Peyer's patch (tissue), 4 donors: ENCODE results near the gene PLD1. TPM values are rescaled to one million over a fixed set of nuclear protein-coding genes. Genes with fewer than 3 reads are reported as not detected.
A peak's percentile ranks its signal among the peaks of the same experiment; 100 is the strongest.

Source experiments
- DNase-seq, 3 donors: peaks; one replicate each; pipeline ENCODE4 v3.0.0-alpha.2; 2017 to 2019
- H3K27ac ChIP-seq, 4 donors: fragments of 200-600 bp; sonication (generic); one replicate each; pipeline ENCODE4 v1.5.1; 2016 to 2019
- H3K27me3 ChIP-seq, 2 donors: fragments of 200-600 bp; sonication (generic); one replicate each; pipeline ENCODE4 v1.5.1; 2019
- H3K36me3 ChIP-seq, 3 donors: fragments of 200-600 bp; sonication (generic); one replicate each; pipeline ENCODE4 v1.5.1; 2016 to 2019
- H3K4me1 ChIP-seq, 4 donors: fragments of 200-600 bp; sonication (generic); one replicate each; pipeline ENCODE4 v1.5.1; 2016 to 2019
- H3K4me3 ChIP-seq, 4 donors: fragments of 200-600 bp; sonication (generic); 1 replicate in 3 of 4; 2 replicates in 1 of 4; pipeline ENCODE4 v1.5.1; 2016 to 2019; ENCODE audit warnings: mild to moderate bottlenecking in 1 of 4
- H3K9me3 ChIP-seq, 4 donors: fragments of 200-600 bp; sonication (generic); one replicate each; pipeline ENCODE4 v1.5.1; 2016 to 2019; ENCODE audit warnings: mild to moderate bottlenecking in 1 of 4
- POLR2A ChIP-seq, 2 donors: fragments of 450-650 bp; IDR thresholded peaks; one replicate each; pipeline ENCODE4 v1.5.1; 2017; ENCODE audit warnings: antibody characterized with exemption in 2 of 2, mild to moderate bottlenecking in 2 of 2, moderate library complexity in 2 of 2
- total RNA-seq, 4 donors: library from RNA; depleted of rRNA; stranded (reverse); fragments of >200 nt; gene quantifications; one replicate each; pipeline ENCODE4 v1.1.0, GENCODE V29; 2016
- TF ChIP-seq, protein P1 (sequence below), 6 experiments: fragments of 450-650 bp in 4 of 6; fragments of 200-600 bp in 2 of 6; sonication (generic) in 1 of 6; IDR thresholded peaks; one replicate each; pipeline ENCODE4 v1.5.1; 2017 to 2019; ENCODE audit warnings: antibody characterized with exemption in 6 of 6, mild to moderate bottlenecking in 3 of 6, moderate library complexity in 1 of 6

Gene PLD1
- total RNA-seq, 4 donors from 2014 or later = 120 to 218 (median 187) TPM

DNA sequence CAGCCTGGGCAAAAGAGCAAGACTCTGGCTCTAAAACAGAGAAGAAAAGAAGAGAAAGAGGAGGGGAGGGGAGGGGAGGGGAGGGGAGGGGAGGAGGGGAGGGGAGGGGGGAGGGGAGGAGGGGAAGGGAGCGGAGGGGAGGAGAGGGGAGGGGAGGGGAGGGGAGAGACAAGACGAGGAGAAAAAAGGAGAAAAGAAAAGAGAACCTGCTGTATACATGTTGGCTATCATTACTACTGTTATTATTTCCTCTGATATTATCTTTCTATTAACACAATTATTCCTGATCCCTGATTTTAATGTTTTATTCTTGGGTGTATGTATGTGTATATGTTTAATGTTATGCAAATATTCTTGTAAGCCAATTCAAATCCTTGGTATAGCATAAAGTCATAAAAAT lies 46.9 kb downstream of the PLD1 start:
- Histone ChIP-seq H3K27ac (no peak overlapping the region), H3K9me3 (no peaks in the 10 kb centered on the region), H3K36me3 (no peaks in the 10 kb centered on the region), H3K4me3 (no peak overlapping the region), H3K27me3 (no peaks in the 10 kb centered on the region), H3K4me1 (peaks cover 0 to 23% (median 0%) of the 10 kb centered on the region in 4 donors)
- no peak for DNase-seq
- no peak for TF ChIP-seq POLR2A (IDR thresholded peaks at IDR 0.05)
- TF ChIP-seq, protein P1, sequence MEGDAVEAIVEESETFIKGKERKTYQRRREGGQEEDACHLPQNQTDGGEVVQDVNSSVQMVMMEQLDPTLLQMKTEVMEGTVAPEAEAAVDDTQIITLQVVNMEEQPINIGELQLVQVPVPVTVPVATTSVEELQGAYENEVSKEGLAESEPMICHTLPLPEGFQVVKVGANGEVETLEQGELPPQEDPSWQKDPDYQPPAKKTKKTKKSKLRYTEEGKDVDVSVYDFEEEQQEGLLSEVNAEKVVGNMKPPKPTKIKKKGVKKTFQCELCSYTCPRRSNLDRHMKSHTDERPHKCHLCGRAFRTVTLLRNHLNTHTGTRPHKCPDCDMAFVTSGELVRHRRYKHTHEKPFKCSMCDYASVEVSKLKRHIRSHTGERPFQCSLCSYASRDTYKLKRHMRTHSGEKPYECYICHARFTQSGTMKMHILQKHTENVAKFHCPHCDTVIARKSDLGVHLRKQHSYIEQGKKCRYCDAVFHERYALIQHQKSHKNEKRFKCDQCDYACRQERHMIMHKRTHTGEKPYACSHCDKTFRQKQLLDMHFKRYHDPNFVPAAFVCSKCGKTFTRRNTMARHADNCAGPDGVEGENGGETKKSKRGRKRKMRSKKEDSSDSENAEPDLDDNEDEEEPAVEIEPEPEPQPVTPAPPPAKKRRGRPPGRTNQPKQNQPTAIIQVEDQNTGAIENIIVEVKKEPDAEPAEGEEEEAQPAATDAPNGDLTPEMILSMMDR (IDR thresholded peaks at IDR 0.05) = no peak

DNA sequence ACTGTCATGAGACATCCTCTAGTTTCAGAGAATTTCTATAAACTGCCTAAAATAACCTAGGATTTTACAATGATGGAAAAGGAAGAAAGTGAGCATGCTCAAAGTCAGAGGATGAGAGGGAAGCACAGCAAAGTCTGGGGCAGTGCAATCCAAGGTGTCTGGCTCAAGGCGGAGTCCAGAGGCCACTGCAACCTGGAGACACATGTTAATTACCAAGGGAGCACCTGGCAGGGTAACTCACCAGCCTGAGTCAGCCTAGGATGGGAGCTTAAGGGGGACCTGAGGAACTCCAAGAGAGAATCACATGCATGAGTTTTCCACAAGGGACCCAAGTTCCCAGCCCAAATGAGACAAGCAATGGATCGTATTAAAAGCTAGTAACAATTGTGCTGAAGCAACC lies 49.8 kb downstream of the PLD1 start:
- Histone ChIP-seq H3K27me3 (no peaks in the 10 kb centered on the region), H3K4me1 (peaks cover 0 to 23% (median 0%) of the 10 kb centered on the region in 4 donors), H3K27ac (no peak overlapping the region), H3K36me3 (no peaks in the 10 kb centered on the region), H3K4me3 (no peak overlapping the region), H3K9me3 (no peaks in the 10 kb centered on the region)
- DNase-seq = peak in 2 of 3 donors; percentile 51 to 55
- TF ChIP-seq, protein P1 (IDR thresholded peaks at IDR 0.05) = no peak
- no peak for TF ChIP-seq POLR2A (IDR thresholded peaks at IDR 0.05)

DNA sequence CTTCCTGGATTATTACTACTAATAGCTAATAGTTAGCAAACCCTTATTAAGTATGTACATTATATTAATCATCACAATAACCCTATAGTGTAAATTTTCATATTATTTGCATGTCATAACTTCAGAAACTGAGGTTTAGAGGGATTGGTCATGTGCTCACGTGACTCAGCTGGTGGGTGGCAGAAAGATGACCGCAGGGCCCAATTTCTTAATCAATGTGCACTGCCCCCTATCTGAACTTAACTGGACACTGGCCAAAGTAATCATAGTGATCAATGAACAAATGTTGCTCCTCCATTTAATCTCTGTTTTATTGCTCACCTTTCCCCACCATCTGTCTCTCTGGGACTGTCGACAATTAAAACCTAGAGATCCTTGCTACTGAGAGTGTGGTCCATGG lies 52.2 kb downstream of the PLD1 start:
- Histone ChIP-seq H3K36me3 (no peaks in the 10 kb centered on the region), H3K4me1 (peaks cover 0 to 45% (median 0%) of the 10 kb centered on the region in 4 donors), H3K27me3 (no peaks in the 10 kb centered on the region), H3K9me3 (no peaks in the 10 kb centered on the region), H3K27ac (no peak overlapping the region), H3K4me3 (no peak overlapping the region)
- DNase-seq = no peak
- TF ChIP-seq POLR2A (IDR thresholded peaks at IDR 0.05) = no peak
- TF ChIP-seq, protein P1 (IDR thresholded peaks at IDR 0.05) = no peak

DNA sequence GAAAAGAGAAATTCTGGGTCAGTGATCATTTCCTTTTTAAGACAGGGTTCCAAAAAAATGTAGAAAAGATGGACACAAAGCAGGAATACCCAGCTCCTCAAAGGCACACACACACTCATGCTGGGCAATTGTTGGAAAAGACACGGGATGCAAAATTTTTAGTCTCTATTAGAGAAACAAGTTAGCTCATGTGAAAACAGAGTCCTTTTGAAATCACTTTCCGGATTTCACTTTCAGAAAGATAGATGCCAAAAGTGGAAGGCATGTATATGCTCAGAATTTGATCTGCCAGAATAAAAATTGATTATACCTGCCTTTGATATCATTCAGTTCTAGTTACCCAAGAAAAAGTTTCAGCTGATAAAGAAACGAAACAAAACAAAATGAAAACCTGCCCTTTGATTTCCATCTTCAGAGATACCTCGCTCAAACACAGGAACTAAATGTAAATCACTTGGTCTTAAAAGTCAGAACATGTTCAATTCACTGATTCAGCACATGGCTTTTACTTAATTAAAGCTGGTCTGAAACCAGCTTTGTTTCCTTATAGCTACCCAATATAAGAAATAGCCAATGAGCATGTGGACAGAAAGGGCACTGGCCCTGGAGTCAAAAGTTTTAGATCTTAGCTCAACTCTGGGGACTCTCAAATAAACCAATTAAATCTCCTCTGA lies 52.8 kb downstream of the PLD1 start:
- no peak for TF ChIP-seq POLR2A (IDR thresholded peaks at IDR 0.05)
- TF ChIP-seq, protein P1 (IDR thresholded peaks at IDR 0.05) = no peak
- Histone ChIP-seq H3K4me3 (no peak overlapping the region), H3K4me1 (peaks cover 0 to 51% (median 0%) of the 10 kb centered on the region in 4 donors), H3K27ac (no peak overlapping the region), H3K9me3 (no peaks in the 10 kb centered on the region), H3K27me3 (no peaks in the 10 kb centered on the region), H3K36me3 (no peaks in the 10 kb centered on the region)
- DNase-seq = no peak

DNA sequence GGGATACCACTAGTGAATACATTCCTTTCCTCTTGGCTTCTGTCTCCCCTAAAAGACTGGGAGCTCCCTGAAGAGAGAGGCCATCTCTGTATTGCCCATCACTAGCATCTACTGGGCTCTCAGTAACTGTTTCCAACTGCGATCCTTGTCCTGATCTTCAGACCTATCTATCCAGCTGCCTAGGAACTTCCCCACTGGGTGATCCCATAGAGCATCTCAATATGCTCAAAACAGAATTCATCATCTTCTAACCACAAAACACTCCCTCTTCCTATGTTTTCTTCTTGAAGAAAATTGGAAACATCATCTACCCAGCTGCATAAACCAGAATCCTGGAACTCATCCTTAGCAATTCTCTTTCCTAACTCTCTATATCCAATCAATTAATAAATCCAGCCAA lies 54.6 kb downstream of the PLD1 start:
- TF ChIP-seq, protein P1 (IDR thresholded peaks at IDR 0.05) = no peak
- no peak for TF ChIP-seq POLR2A (IDR thresholded peaks at IDR 0.05)
- Histone ChIP-seq H3K9me3 (no peaks in the 10 kb centered on the region), H3K27me3 (no peaks in the 10 kb centered on the region), H3K36me3 (no peaks in the 10 kb centered on the region), H3K27ac (no peak overlapping the region), H3K4me3 (no peak overlapping the region), H3K4me1 (peaks cover 0 to 44% (median 0%) of the 10 kb centered on the region in 4 donors)
- no peak for DNase-seq
